GM21786 (cell line): ENCODE results near the gene ATP8B2.

Experiments
- ATAC-seq: cut with Tn5 transposase; IDR thresholded peaks from one replicate; pipeline ENCODE4 v1.9.1; 2021; ENCODE audit not compliant: unreplicated experiment

The ATP8B2 gene

GRCh38 chr1:154391086-154391770 lies 65.9 kb downstream of the ATP8B2 start:
- ATAC-seq = no peak

GRCh38 chr1:154398141-154398540 lies 72.8 kb downstream of the ATP8B2 start:
- ATAC-seq = no peak

- no peak for ATAC-seq
These were observed 73.4 kb downstream of the ATP8B2 start for GRCh38 chr1:154398678-154399077.

- no peak for ATAC-seq
These were observed 75.1 kb downstream of the ATP8B2 start for GRCh38 chr1:154400381-154400801.
